Measurements from ENCODE around the gene STAT6. TPM values are rescaled to one million over a fixed set of nuclear protein-coding genes. Genes with fewer than 3 reads are reported as not detected.

STAT6 gene
- total RNA-seq, 1 donor from 2014 or later = 33.8 TPM

- no peak overlapping the region for H3K4me3 ChIP-seq (ENCODE audit: insufficient read depth, low read depth, low read length)
- peak overlapping the region; percentile 74 for H3K4me3 Mint-ChIP-seq (ENCODE audit: unreplicated experiment)
- peaks cover 57% of the 10 kb centered on the region for H4K20me1 ChIP-seq (ENCODE audit: insufficient read depth, low read length)
- H2AFZ ChIP-seq (ENCODE audit: low read depth, low read length) = no peak overlapping the region
- H3K36me3 Mint-ChIP-seq (ENCODE audit: low read depth, unreplicated experiment) = peaks cover 22% of the 10 kb centered on the region
- no peaks in the 10 kb centered on the region for H3K9me3 ChIP-seq (ENCODE audit: insufficient read depth, low read depth, low read length)
- peak overlapping the region; percentile 80 for H3K27ac Mint-ChIP-seq (ENCODE audit: unreplicated experiment)
- TF ChIP-seq EZH2 (IDR thresholded peaks at IDR 0.05; ENCODE audit: insufficient read depth, low read length) = no peak
- no peak for TF ChIP-seq CTCF (IDR thresholded peaks at IDR 0.05; ENCODE audit: insufficient read depth, low read depth, low read length)
- FAIRE-seq (no peak), DNase-seq (ENCODE audit: low read depth) (no peak)
- H3K9me3 Mint-ChIP-seq (ENCODE audit: unreplicated experiment) = no peaks in the 10 kb centered on the region
- H3K27ac ChIP-seq (ENCODE audit: low read depth, low read length) = peak overlapping the region; percentile 76
- H3K4me1 Mint-ChIP-seq (ENCODE audit: low read depth, unreplicated experiment) = peaks cover 45% of the 10 kb centered on the region
- no peaks in the 10 kb centered on the region for H3K27me3 ChIP-seq (ENCODE audit: insufficient read depth, low read length)
- H3K79me2 ChIP-seq (ENCODE audit: insufficient read depth, low read length) = peaks cover 48% of the 10 kb centered on the region
- H3K4me2 ChIP-seq (ENCODE audit: low read length) = peak overlapping the region; percentile 85
- H3K27me3 Mint-ChIP-seq (ENCODE audit: low read depth, unreplicated experiment) = no peaks in the 10 kb centered on the region
- H3K9ac ChIP-seq (ENCODE audit: low read length) = peak overlapping the region; percentile 60
- peaks cover 28% of the 10 kb centered on the region for H3K36me3 ChIP-seq (ENCODE audit: insufficient read depth, low read length)
- peaks cover 48% of the 10 kb centered on the region for H3K4me1 ChIP-seq (ENCODE audit: insufficient read depth, low read length)
These were observed 16.7 kb downstream of the STAT6 start for GRCh38 chr12:57094208-57095160.

GRCh38 chr12:57093415-57094207 lies 17.6 kb downstream of the STAT6 start:
- Histone ChIP-seq H3K9ac (ENCODE audit: low read length) (peak overlapping the region; percentile 77), H2AFZ (ENCODE audit: low read depth, low read length) (no peak overlapping the region), H3K4me1 (ENCODE audit: insufficient read depth, low read length) (peaks cover 48% of the 10 kb centered on the region), H3K4me3 (ENCODE audit: insufficient read depth, low read depth, low read length) (no peak overlapping the region), H3K9me3 (ENCODE audit: insufficient read depth, low read depth, low read length) (no peaks in the 10 kb centered on the region), H3K27ac (ENCODE audit: low read depth, low read length) (peak overlapping the region; percentile 76), H3K4me2 (ENCODE audit: low read length) (peak overlapping the region; percentile 85), H3K36me3 (ENCODE audit: insufficient read depth, low read length) (peaks cover 28% of the 10 kb centered on the region), H4K20me1 (ENCODE audit: insufficient read depth, low read length) (peaks cover 59% of the 10 kb centered on the region), H3K27me3 (ENCODE audit: insufficient read depth, low read length) (no peaks in the 10 kb centered on the region), H3K79me2 (ENCODE audit: insufficient read depth, low read length) (peaks cover 54% of the 10 kb centered on the region)
- H3K36me3 Mint-ChIP-seq (ENCODE audit: low read depth, unreplicated experiment) = peaks cover 20% of the 10 kb centered on the region
- H3K4me3 Mint-ChIP-seq (ENCODE audit: unreplicated experiment) = peak overlapping the region; percentile 79
- FAIRE-seq (no peak), DNase-seq (ENCODE audit: low read depth) (peak; percentile 77)
- TF ChIP-seq CTCF (IDR thresholded peaks at IDR 0.05; ENCODE audit: insufficient read depth, low read depth, low read length) (peak; percentile 23), EZH2 (IDR thresholded peaks at IDR 0.05; ENCODE audit: insufficient read depth, low read length) (no peak)
- H3K4me1 Mint-ChIP-seq (ENCODE audit: low read depth, unreplicated experiment) = peaks cover 45% of the 10 kb centered on the region
- H3K27ac Mint-ChIP-seq (ENCODE audit: unreplicated experiment) = no peak overlapping the region
- no peaks in the 10 kb centered on the region for H3K9me3 Mint-ChIP-seq (ENCODE audit: unreplicated experiment)
- no peaks in the 10 kb centered on the region for H3K27me3 Mint-ChIP-seq (ENCODE audit: low read depth, unreplicated experiment)

Data from astrocyte (in vitro differentiated cells and primary cell).